ENCODE data around the gene PTPN3. TPM values are rescaled to one million over a fixed set of nuclear protein-coding genes. Genes with fewer than 3 reads are reported as not detected.
"Not testable (repeated sequence)": the region's sequence is repeated elsewhere in the genome, so short reads cannot be mapped to it uniquely, and the experiment has no call there.

The PTPN3 gene
- total RNA-seq, 2 experiments from 2014 or later: not detected

GRCh38 chr9:109360771-109361170 lies 137.3 kb downstream of the PTPN3 start:
- Histone ChIP-seq H3K4me3 (ENCODE audit: low read depth, low read length, poor library complexity, severe bottlenecking) (no peak overlapping the region), H2AFZ (ENCODE audit: low read length) (no peak overlapping the region), H3K9me3 (ENCODE audit: low read length) (no peaks in the 10 kb centered on the region), H3K79me2 (ENCODE audit: insufficient read depth, low read depth, low read length) (no peaks in the 10 kb centered on the region), H4K20me1 (ENCODE audit: insufficient read depth, low read length) (no peaks in the 10 kb centered on the region), H3K27ac (ENCODE audit: low read depth, low read length, poor library complexity, severe bottlenecking) (no peak overlapping the region), H3K36me3 (ENCODE audit: insufficient read depth, low read length) (no peaks in the 10 kb centered on the region), H3K9me2 (ENCODE audit: insufficient read depth, low read length) (no peaks in the 10 kb centered on the region), H3K4me1 (ENCODE audit: insufficient read depth, low read length, poor library complexity, severe bottlenecking) (no peaks in the 10 kb centered on the region), H3K4me2 (ENCODE audit: low read length) (no peak overlapping the region)
- CTCF ChIA-PET (ENCODE audit: unreplicated experiment): no interaction called here
- no peak for TF ChIP-seq EZH2phosphoT487 (IDR thresholded peaks at IDR 0.05; ENCODE audit: borderline replicate concordance, low read depth, low read length)
- no peak for TF ChIP-seq CTCF (conservative IDR thresholded peaks at IDR 0.05; ENCODE audit: low read length)
- DNase-seq (ENCODE audit: low spot score): no peak
- intact Hi-C loops (cut with micrococcal nuclease; ENCODE audit: unreplicated experiment): no loop called here
- POLR2A ChIA-PET: no interaction called here
- no TSS peak for BruUV-seq (replicated peaks)

- H2AFZ ChIP-seq (ENCODE audit: low read length); H3K36me3 ChIP-seq (ENCODE audit: insufficient read depth, low read length); intact Hi-C loops (cut with micrococcal nuclease; ENCODE audit: unreplicated experiment); H3K27ac ChIP-seq (ENCODE audit: low read depth, low read length, poor library complexity, severe bottlenecking); H3K9me3 ChIP-seq (ENCODE audit: low read length); H4K20me1 ChIP-seq (ENCODE audit: insufficient read depth, low read length); DNase-seq (ENCODE audit: low spot score); H3K79me2 ChIP-seq (ENCODE audit: insufficient read depth, low read depth, low read length); H3K4me3 ChIP-seq (ENCODE audit: low read depth, low read length, poor library complexity, severe bottlenecking); CTCF ChIA-PET (ENCODE audit: unreplicated experiment); H3K4me2 ChIP-seq (ENCODE audit: low read length); H3K4me1 ChIP-seq (ENCODE audit: insufficient read depth, low read length, poor library complexity, severe bottlenecking); H3K9me2 ChIP-seq (ENCODE audit: insufficient read depth, low read length); BruUV-seq (replicated peaks): not testable (repeated sequence)
- POLR2A ChIA-PET: interaction anchor here (0.8 kb wide), 1 partner anchor 21 kb away, joined by 3 read pairs; no protein-coding TSS in a partner anchor
Observed at GRCh38 chr9:109358968-109359603, 139.0 kb downstream of the PTPN3 start.

GRCh38 chr9:109355564-109356297 lies 142.4 kb downstream of the PTPN3 start:
- CTCF ChIA-PET (ENCODE audit: unreplicated experiment): no interaction called here
- BruUV-seq (replicated peaks): no TSS peak
- intact Hi-C loops (cut with micrococcal nuclease; ENCODE audit: unreplicated experiment): no loop called here
- H3K27ac ChIP-seq (ENCODE audit: low read depth, low read length, poor library complexity, severe bottlenecking): no peak overlapping the region
- H2AFZ ChIP-seq (ENCODE audit: low read length): no peak overlapping the region
- H3K4me2 ChIP-seq (ENCODE audit: low read length): no peak overlapping the region
- no peaks in the 10 kb centered on the region for H3K9me2 ChIP-seq (ENCODE audit: insufficient read depth, low read length)
- DNase-seq (ENCODE audit: low spot score): no peak
- no peaks in the 10 kb centered on the region for H3K4me1 ChIP-seq (ENCODE audit: insufficient read depth, low read length, poor library complexity, severe bottlenecking)
- POLR2A ChIA-PET: no interaction called here
- H4K20me1 ChIP-seq (ENCODE audit: insufficient read depth, low read length): no peaks in the 10 kb centered on the region
- no peaks in the 10 kb centered on the region for H3K9me3 ChIP-seq (ENCODE audit: low read length)
- no peak overlapping the region for H3K4me3 ChIP-seq (ENCODE audit: low read depth, low read length, poor library complexity, severe bottlenecking)
- no peaks in the 10 kb centered on the region for H3K36me3 ChIP-seq (ENCODE audit: insufficient read depth, low read length)
- no peaks in the 10 kb centered on the region for H3K79me2 ChIP-seq (ENCODE audit: insufficient read depth, low read depth, low read length)
- TF ChIP-seq EZH2phosphoT487 (IDR thresholded peaks at IDR 0.05; ENCODE audit: borderline replicate concordance, low read depth, low read length) (no peak), CTCF (conservative IDR thresholded peaks at IDR 0.05; ENCODE audit: low read length) (no peak)
